Activated CD4-positive, alpha-beta T cell treated with anti-CD3 and anti-CD28 coated beads, Interleukin-2, amount 50 U/mL, for 48 hours (primary cell): ENCODE results near the gene GJA1.
"Not testable (repeated sequence)": the region's sequence is repeated elsewhere in the genome, so short reads cannot be mapped to it uniquely, and the experiment has no call there.

Experiments
- DNase-seq, 2 experiments: peaks; one replicate each; pipeline ENCODE4 v3.0.0-alpha.2; 2020

GJA1 gene

DNA sequence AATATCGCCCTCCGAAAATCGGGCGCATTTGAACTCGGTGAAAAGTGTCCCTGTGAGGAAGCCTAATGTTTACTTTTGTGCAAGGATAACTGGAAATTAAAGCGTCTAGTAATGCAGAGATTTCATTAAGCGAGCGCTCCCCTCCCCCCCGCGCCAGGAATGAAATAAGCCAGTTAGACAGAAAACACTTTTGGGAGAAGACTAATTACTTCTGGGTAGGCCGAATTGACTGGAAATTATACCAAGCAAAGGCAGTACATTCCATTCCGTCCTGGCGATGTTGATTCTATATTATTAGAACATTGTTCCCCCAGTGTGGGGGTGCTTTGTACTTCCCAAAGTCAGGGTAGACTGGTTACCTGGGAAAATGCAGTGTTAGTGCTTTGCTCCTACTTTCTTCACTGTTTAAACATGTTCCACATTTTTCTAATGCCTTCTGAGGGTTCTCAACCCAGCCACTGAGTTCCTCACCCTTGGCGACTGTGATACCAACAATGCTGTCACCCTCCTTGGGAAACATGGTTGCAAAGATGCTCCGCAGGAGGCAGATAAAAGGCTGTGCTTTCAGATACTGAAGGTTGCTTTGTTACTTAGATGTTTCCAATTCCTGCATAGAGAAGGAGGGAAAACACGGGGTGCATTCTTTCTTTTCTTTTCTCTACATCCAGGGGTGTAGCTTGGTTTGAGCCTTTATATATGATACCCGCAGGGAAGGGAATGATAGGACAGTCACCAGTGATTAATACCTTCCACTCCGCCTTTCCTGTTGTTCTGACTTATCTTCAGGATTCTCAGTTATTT lies 2.6 kb downstream of the GJA1 start:
- DNase-seq: no peak

- DNase-seq: no peak
These were observed 3.4 kb downstream of the GJA1 start for GRCh38 chr6:121438869-121439268.

GRCh38 chr6:121439475-121439874 lies 4.0 kb downstream of the GJA1 start:
- no peak for DNase-seq

DNA sequence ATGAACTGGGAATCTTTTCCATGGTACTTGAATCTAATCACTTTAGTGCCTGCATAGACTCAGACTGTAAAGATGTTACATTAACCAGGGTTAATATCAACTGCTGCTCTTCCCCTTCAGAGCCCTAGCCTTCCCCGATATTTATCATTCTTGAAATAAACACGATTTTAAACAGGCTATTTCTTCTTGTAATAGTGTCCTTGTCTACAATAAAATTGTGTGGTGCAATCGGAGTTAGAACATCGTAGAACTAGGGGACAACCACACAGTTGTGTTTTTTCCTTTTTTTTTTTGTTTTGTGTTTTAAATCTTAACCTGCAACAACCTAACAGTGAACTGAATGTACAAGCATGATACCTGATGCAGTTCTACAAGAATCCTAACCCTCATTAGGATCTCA lies 4.5 kb downstream of the GJA1 start:
- DNase-seq: no peak

- no peak for DNase-seq
These were observed 6.0 kb downstream of the GJA1 start for GRCh38 chr6:121441477-121441876.

DNA sequence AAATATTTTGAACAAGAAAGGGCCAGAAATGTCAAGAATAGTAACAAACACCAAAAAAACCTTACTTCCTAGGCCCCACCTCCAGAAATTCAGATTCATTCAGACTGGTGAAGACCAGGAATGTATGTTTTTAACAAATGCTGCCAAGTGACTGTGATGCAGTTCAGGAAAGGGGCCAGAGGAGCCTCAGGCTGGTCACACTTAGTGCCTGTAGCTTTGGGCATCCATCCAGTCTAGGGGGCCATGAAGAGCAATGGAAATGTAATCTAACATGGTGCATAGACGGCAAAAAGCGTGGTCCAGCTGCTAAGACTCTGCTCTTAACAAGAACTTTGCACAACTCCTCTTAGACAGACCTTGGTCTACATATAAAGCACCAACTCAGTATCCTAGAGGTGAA lies 7.1 kb downstream of the GJA1 start:
- no peak for DNase-seq

DNA sequence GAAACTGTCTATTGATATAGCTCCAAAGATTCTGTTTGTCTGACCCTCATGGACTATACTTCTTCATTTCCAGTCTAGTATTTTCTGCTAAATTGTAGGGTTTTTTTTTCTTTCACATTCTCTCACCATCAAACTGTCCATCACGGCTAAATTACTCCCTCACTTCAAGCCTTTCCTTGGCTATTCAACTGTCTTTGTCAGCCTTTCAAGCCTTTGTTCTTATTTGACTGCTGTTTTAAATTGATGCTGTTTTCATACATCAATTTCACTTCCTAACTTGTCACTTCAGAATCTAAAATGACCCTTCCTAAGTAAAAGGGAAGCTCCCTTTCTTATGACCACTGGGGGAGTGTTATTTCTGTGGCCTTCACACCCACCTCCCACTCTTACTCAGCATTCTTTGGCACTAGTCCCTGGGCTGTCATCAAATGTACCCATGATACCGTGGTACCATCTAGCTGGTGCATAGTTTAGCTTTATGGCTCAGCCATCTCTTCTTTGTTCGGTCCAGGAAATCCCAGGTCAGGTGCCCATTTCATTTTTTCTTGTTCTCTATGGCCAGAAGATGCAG lies 8.6 kb downstream of the GJA1 start:
- DNase-seq: no peak

DNA sequence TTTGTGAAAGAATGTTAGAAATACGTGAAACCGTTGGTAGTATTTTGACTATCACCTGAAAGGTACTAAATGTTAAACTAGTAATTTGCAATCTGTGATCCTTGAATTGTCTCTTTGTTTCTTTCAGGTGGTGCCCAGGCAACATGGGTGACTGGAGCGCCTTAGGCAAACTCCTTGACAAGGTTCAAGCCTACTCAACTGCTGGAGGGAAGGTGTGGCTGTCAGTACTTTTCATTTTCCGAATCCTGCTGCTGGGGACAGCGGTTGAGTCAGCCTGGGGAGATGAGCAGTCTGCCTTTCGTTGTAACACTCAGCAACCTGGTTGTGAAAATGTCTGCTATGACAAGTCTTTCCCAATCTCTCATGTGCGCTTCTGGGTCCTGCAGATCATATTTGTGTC lies 11.3 kb downstream of the GJA1 start:
- DNase-seq: not testable (repeated sequence)

- not testable (repeated sequence) for DNase-seq
These were observed 12.3 kb downstream of the GJA1 start for GRCh38 chr6:121447746-121448145.

DNA sequence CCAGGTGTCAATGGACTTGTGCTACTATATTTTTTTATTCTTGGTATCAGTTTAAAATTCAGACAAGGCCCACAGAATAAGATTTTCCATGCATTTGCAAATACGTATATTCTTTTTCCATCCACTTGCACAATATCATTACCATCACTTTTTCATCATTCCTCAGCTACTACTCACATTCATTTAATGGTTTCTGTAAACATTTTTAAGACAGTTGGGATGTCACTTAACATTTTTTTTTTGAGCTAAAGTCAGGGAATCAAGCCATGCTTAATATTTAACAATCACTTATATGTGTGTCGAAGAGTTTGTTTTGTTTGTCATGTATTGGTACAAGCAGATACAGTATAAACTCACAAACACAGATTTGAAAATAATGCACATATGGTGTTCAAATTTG lies 13.1 kb downstream of the GJA1 start:
- DNase-seq: not testable (repeated sequence)

DNA sequence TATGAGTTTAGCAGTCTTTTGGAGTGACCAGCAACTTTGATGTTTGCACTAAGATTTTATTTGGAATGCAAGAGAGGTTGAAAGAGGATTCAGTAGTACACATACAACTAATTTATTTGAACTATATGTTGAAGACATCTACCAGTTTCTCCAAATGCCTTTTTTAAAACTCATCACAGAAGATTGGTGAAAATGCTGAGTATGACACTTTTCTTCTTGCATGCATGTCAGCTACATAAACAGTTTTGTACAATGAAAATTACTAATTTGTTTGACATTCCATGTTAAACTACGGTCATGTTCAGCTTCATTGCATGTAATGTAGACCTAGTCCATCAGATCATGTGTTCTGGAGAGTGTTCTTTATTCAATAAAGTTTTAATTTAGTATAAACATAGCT lies 13.9 kb downstream of the GJA1 start:
- no peak for DNase-seq

GRCh38 chr6:121450242-121450641 lies 14.8 kb downstream of the GJA1 start:
- no peak for DNase-seq

DNA sequence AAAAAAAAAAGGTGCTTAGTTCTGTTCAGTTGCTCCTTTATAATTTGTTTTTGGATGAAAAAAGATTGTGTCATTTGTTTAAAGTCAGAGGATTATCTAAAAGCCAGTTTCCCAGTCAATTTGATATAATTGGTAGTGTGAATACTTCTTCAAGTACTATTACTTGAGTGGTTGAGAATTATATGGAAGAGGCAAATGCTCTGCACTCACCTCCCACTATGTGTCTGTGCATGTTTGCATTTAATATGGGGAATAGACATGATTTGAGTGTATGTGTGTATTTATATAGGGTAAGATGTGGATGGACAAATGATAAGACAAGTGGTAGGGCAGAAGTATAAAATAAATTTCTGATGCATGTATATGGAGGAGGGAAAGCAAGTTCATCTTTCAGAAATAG lies 15.8 kb downstream of the GJA1 start:
- DNase-seq: no peak

DNA sequence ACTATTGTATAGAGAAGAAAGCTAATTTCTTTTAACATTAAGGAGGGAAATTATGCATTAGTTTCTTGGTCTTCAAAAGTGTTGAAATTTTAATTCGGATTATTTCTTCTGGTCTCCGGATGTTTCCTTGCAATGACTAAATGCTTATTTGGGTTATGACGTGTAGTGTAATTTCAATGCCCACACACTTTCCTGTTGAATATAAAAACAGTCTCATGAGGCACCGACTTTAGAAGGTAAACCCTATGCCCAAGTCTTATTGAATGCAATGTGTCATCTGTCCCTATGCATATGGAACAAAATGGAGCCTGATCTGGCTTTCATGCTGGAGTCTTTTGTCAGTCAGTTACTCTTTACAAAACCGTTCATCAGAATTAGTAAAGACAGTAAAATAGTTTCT lies 17.7 kb downstream of the GJA1 start:
- DNase-seq: no peak

GRCh38 chr6:121460170-121460569 lies 24.7 kb downstream of the GJA1 start:
- no peak for DNase-seq

DNA sequence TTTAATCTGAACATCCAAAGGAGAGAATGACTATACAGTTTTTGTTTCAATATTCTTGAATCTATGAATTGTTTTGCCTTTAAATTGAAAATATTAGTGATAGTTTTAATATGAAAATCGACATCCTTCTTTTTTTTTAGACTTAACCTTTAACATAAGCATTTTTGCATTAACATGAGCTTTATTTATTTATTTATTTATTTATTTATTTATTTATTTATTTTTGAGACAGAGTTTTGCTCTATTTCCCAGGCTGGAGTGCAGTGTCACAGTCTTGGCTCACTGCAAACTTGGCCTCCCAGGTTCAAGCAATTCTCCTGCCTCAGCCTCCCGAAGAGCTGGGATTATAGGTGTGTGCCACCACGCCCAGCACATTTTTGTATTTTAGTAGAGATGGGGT lies 27.6 kb downstream of the GJA1 start:
- no peak for DNase-seq

DNA sequence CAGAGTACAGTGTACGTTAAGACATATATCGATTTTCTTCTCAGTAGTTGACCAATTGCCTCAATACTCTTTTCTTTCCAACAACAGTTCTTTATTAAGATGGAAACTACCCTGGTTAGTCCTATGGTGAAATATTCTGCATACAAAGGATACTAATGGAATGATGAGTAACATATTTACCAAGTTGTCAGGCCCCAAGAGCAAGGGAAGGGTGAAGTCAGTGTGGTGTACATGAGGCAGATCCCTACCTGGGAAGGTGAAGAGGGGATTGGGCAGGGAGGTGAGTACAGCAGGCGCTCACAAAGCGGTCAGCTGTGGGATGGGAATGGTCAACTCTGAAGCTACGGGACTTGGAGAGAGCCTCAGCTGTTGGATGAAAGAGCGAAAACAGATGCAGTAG lies 29.7 kb downstream of the GJA1 start:
- DNase-seq: no peak

DNA sequence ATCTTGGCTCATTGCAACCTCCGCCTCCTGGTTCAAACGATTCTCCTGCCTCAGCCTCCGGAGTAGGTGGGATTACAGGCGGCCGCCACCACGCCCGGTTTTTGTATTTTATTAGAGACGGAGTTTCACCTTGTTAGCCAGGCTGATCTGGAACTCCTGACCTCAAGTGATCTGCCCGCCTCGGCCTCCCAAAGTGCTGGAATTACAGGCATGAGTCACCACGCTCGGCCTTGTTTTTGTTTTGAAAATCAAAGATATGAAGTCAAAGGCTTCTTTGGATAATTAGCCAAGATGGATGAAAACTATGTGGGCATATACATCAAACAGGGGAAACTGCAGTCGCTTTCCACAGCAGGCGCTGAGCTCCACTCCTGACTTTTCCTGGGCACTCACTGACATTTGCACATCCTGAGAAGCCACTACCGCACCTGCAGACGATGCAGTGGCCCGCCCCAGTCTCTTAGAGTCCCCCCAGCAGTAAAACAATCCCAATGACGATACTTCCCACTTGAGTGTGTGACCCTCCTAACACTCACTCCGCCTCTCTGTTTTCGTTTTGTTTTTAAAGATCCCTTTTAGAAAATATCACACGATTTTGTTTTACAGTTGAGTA lies 44.1 kb downstream of the GJA1 start:
- DNase-seq: no peak

DNA sequence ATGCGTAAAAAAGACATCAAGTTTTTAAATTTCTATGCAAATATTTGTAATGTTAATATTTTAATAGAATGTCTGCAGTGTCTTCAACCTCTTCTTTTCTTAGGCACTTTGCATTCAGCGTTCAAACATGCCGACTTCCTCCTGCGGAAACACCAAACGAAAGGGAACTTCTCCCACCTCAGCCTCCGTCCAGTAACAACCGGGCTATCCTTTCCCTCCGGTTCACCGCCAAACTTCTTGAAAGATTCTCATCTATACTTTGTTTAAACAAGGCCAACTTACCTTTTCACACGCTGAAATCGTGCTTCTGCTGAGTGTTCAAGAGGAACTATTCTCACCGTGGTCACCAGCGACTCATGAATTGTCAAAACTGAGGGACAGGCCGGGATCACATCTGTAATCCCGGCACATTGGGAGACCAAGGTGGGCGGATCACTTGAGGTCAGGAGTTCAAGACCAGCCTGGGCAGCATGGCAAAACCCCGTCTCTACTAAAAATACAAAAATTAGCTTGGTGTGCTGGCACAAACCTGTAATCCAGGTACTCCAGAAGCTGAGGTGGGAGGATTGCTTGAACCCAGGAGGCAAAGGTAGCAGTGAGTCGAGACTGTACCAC lies 44.8 kb downstream of the GJA1 start:
- DNase-seq: no peak

DNA sequence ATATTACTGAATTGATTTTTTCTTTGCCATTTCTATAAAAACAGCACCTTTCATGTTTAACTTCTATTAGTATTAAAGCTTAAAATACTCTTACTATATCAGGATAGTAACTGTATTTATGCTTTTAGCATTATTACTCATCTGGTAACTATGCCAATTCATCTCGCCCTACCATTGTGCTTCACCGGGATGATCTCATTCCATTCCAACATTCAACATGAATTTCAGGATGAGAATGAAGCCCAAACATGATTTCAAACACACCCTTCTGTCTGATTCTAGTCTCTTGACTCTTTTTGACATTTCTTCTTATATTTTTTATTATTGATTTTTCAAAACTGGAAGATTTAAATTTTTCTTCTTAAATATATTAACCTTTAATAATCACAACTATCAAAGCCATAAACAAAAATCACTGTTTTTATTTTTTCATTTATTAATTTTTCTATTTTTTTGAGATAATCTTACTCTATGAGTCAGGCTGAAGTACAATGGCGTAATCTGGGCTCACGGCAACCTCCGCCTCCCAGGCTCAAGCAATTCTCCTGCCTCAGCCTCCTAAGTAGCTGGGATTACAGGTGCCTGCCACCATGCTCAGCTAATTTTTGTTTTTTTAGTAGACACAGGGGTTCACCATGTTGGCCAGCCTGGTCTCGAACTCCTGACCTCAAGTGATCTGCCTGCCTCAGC lies 46.7 kb downstream of the GJA1 start:
- no peak for DNase-seq

DNA sequence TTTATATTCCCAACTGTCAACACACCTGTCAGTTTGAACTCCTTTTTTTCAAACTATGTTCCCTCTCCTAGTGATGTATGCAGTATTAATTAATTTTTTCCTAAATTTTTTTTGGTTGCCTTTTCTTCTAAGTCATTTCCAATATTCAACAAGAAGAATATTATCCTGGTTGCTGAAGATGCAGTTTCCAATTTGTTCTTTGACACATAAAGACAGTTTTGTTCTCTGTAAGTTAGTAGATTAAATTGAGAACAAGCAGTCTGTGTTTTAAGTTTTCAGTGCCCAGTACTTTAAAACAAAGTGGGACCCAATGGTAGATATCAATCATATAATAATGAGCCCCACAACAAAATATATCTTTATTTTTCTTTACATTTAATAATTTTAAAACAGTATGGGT lies 47.3 kb downstream of the GJA1 start:
- no peak for DNase-seq

DNA sequence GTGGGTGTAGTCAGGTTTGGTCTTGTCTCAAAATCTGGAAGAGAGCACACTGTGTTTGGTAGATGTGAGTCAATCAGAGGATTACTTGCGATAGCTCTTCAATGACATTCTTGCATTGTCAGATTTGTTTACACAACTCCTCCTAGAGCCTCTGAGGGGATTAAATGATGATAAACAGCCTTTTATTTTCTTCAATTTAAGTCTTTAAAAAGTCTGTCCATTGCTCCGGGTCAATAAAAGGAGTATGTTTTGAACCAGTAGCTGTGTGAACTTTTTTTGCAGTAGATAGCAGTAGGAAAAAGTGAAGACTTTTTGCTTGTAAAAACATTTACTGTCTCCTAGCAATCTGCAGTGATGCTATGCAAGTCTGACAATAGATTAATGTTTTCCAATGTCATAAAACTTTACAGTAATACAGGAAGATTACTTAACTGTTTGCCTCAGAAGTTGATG lies 49.9 kb downstream of the GJA1 start:
- DNase-seq: no peak

DNA sequence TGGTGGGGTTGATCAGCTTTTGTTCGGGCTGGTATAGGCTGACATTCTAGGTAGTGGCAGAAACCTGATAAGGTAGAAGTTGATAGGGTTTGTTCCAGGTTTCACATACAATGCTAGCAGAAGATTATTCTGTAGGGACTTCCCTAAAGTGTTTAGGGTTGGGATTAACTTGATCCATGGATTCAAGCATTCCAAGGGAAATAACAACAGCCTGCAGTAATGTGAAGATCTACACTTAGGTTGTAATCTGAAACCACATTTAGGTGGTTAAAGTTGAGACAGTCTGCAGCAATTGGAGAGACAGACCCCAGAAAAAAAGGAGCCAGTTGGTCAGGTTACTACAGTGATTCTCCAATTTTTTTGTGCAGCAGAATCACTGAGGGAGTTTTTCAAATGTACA lies 56.1 kb downstream of the GJA1 start:
- no peak for DNase-seq
